ENCODE results near the gene OR51E1. TPM values are rescaled to one million over a fixed set of nuclear protein-coding genes. Genes with fewer than 3 reads are reported as not detected.

The OR51E1 gene, protein sequence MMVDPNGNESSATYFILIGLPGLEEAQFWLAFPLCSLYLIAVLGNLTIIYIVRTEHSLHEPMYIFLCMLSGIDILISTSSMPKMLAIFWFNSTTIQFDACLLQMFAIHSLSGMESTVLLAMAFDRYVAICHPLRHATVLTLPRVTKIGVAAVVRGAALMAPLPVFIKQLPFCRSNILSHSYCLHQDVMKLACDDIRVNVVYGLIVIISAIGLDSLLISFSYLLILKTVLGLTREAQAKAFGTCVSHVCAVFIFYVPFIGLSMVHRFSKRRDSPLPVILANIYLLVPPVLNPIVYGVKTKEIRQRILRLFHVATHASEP
- not detected in 2 replicates for total RNA-seq (2011; cell fraction: chromatin; rRNA removed; ENCODE audit: low replicate concordance)
- total RNA-seq (2011; cell fraction: nucleolus; rRNA removed), result not detected in 2 replicates
- not detected in 2 replicates for total RNA-seq (2011; cell fraction: nucleoplasm; rRNA removed)
- total RNA-seq (2014; rRNA removed), result not detected in 2 replicates
- not detected in 2 replicates for total RNA-seq (2014; rRNA removed; fragmentation: Illumina TruSeq; extraction: Trizol)
- total RNA-seq (2015; rRNA removed; fragmentation: Illumina TruSeq; extraction: Trizol), result 0.04 TPM in 1 of 2 replicates, not detected in the other
- not detected in 2 replicates for total RNA-seq (2021)
- polyA plus RNA-seq (2011; rRNA removed), result 0.03 and 0.05 TPM in 2 replicates
- 0.03 and 0.06 TPM in 2 replicates for polyA plus RNA-seq (2011; cell fraction: cytosol; rRNA removed)
- polyA plus RNA-seq (2011; cell fraction: nucleus; rRNA removed), result 0.07 TPM in 1 of 2 replicates, not detected in the other
- polyA plus RNA-seq (2012), result not detected in 2 replicates
- polyA plus RNA-seq (2014; fragmentation: Illumina TruSeq; extraction: Trizol), result not detected in 2 replicates
- not detected for polyA plus RNA-seq (2014; fragmentation: Nextera tagmentation; extraction: Ambion mirVana)
- polyA plus RNA-seq (2014; rRNA removed), result not detected in 2 replicates
- 0.12 TPM in 1 of 2 replicates, not detected in the other for polyA minus RNA-seq (2011; rRNA and poly(A)+ RNA removed)
- not detected in 2 replicates for polyA minus RNA-seq (2011; cell fraction: cytosol; rRNA and poly(A)+ RNA removed)
- polyA minus RNA-seq (2011; cell fraction: nucleus; rRNA and poly(A)+ RNA removed), result not detected in 2 replicates
- Bru-seq, nascent RNA, result percentile 16 among the genes with signal in this experiment
- not detected for BruChase-seq, experiment 1, labeled RNA remaining after a 2-hour chase
- BruChase-seq, experiment 2, labeled RNA remaining after a 6-hour chase, result percentile 8 among the genes with signal in this experiment
- long read RNA-seq, experiment 1, result 0 reads
- long read RNA-seq, experiment 2, result 0 reads
- long read RNA-seq, experiment 3, result 0 reads

DNA sequence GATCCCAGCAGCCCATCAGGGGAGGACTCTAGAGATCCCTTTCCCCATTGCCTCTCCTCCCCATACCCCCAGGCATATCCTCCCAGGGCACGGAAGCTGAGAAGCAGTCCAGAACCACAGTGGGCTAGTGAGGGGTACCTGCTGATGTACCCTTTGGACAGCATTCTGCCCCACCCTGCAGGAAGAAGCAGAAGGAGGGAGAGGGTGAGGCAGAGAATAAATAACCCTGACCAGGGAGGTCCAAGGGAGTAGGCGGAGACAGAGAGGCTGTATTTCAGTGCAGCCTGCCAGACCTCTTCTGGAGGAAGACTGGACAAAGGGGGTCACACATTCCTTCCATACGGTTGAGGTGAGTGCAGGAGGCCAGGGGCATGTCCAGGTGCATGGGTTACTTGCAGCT is at the start of gene OR51E1:
Gene OR51E1 (plus strand): TSS at position 301 of the 400 bp plus-strand sequence. CDS start 8,545 bp downstream, outside the sequence.
- peak within 1 kb of the TSS; percentile 69 for H2AFZ ChIP-seq (ENCODE audit: low read depth, low read length)
- no peak for TF ChIP-seq ZNF583 (CRISPR knock-in tag; IDR thresholded peaks at IDR 0.05)
- no peak for TF ChIP-seq ZNF764 (CRISPR knock-in tag; IDR thresholded peaks at IDR 0.05; ENCODE audit: low read depth)
- no peak for TF ChIP-seq ZNF212 (CRISPR knock-in tag; IDR thresholded peaks at IDR 0.05)
- no peak for TF ChIP-seq SMARCC2 (IDR thresholded peaks at IDR 0.05; ENCODE audit: low read depth)
- peaks cover 0 to 4% of the 10 kb centered on the region in 2 experiments; a peak in 2 of 5 replicates for H3K4me1 ChIP-seq (replicated peaks in 1 of 2; ENCODE audit: control insufficient read depth in 2 of 2, insufficient read depth in 2 of 2, low read length in 2 of 2)
- ATAC-seq, result no peak
- no TSS peak for BruUV-seq (replicated peaks)
- no peak within 1 kb of the TSS for H3K27ac ChIP-seq (ENCODE audit: extremely low read depth, low read depth, low read length)
- H3K9me1 ChIP-seq (ENCODE audit: control insufficient read depth, insufficient read depth, low read length), result no peaks in the 10 kb centered on the region
- H3K9ac ChIP-seq (ENCODE audit: insufficient read depth in 1 of 2, low read depth in 2 of 2, low read length in 2 of 2), result no peak within 1 kb of the TSS
- H3K79me2 ChIP-seq (ENCODE audit: control insufficient read depth, insufficient read depth, low read length), result no peaks in the 10 kb centered on the region
- no peak for FAIRE-seq
- in situ Hi-C loops (cut with MboI) (loop anchor here (25.0 kb wide), 1 partner anchor 1694 kb away; no protein-coding TSS in a partner anchor), intact Hi-C loops (cut with micrococcal nuclease) (no loop called here)
- ChIA-PET POLR2A (no interaction called here), CTCF (ENCODE audit: low intra/inter-chr PET ratio) (no interaction called here)
- H3K27me3 ChIP-seq (ENCODE audit: control insufficient read depth in 2 of 2, insufficient read depth in 2 of 2, low read length in 2 of 2), result peaks cover 0 to 36% of the 10 kb centered on the region in 2 experiments; a peak in 2 of 5 replicates
- H4K20me1 ChIP-seq (replicated peaks; ENCODE audit: control insufficient read depth, insufficient read depth, low read length), result no peaks in the 10 kb centered on the region
- no peak for DNase-seq (ENCODE audit: extremely low read depth in 1 of 4, low spot score in 3 of 4)
- H3K9me3 ChIP-seq (replicated peaks; ENCODE audit: control insufficient read depth, insufficient read depth, low read depth, low read length), result no peaks in the 10 kb centered on the region
- H3K36me3 ChIP-seq (ENCODE audit: control insufficient read depth, insufficient read depth, low read length), result no peaks in the 10 kb centered on the region
- 13% methylated on average over 3 of the region's 3 CpGs for WGBS (ENCODE audit: insufficient coverage, low coverage, missing lambda C conversion rate)
- peak within 1 kb of the TSS; percentile 25; the same call in 1 of the 2 replicates for H3K4me2 ChIP-seq (ENCODE audit: insufficient read depth, low read length)
- H3K4me3 ChIP-seq, result no peak within 1 kb of the TSS

Measured in K562 (cell line).